H1 (cell line): Measurements from ENCODE around the gene SFRP2. TPM values are rescaled to one million over a fixed set of nuclear protein-coding genes. Genes with fewer than 3 reads are reported as not detected.

Experiments used
- CTCF ChIA-PET: fragments of 300-600 bp; sonication (Branson Sonifier 250); formaldehyde crosslinking; loops from one replicate; lab custom pipeline; 2021; ENCODE audit not compliant: partially characterized antibody; lab: Charles Lee
- POLR2A ChIA-PET: fragments of 300-600 bp; sonication (Branson Sonifier 250); formaldehyde crosslinking; loops from one replicate; lab custom pipeline; 2021; ENCODE audit warnings: inconsistent platforms; ENCODE audit not compliant: partially characterized antibody; lab: Charles Lee
- DNase-seq, 2 experiments: peaks; one replicate each; pipeline versions ENCODE4 v3.0.0 to v3.0.0-alpha.2; 2010 to 2022; ENCODE audit warnings: low spot score in 2 of 2, low read depth in 1 of 2, mixed read lengths in 1 of 2
- FAIRE-seq: peaks from 2 replicates; lab custom pipeline; 2011; peaks lifted over from hg19 to GRCh38; lab: Jason Lieb, UNC
- H2AFZ ChIP-seq: 2 replicates; pipeline ENCODE4 v1.8.1; 2012; ENCODE audit warnings: low read length, inconsistent platforms
- H2AK5ac ChIP-seq: 2 replicates; pipeline ENCODE4 v1.6.1; 2013; ENCODE audit warnings: low read depth, low read length
- H2BK120ac ChIP-seq: replicated peaks from 2 replicates; pipeline ENCODE3; 2013; ENCODE audit warnings: low read depth, low read length, inconsistent platforms
- H2BK12ac ChIP-seq: 2 replicates; pipeline ENCODE4 v1.6.1; 2013; ENCODE audit warnings: low read depth, low read length
- H2BK15ac ChIP-seq: 2 replicates; pipeline ENCODE4 v1.6.1; 2013; ENCODE audit warnings: low read length
- H2BK20ac ChIP-seq: 2 replicates; pipeline ENCODE4 v1.6.1; 2013; ENCODE audit warnings: low read length
- H2BK5ac ChIP-seq: 2 replicates; pipeline ENCODE4 v1.6.1; 2013; ENCODE audit warnings: low read depth, low read length
- H3K14ac ChIP-seq: 2 replicates; pipeline ENCODE4 v1.6.1; 2013; ENCODE audit warnings: inconsistent platforms; ENCODE audit not compliant: insufficient read length
- H3K18ac ChIP-seq: 2 replicates; pipeline ENCODE4 v1.6.1; 2013; ENCODE audit warnings: low read length; ENCODE audit errors: extremely low read depth
- H3K23ac ChIP-seq: 2 replicates; pipeline ENCODE4 v1.6.1; 2013; ENCODE audit warnings: inconsistent platforms; ENCODE audit not compliant: insufficient read length
- H3K23me2 ChIP-seq: 2 replicates; pipeline ENCODE4 v1.6.1; 2013; ENCODE audit warnings: low read depth, low read length
- H3K27ac ChIP-seq: 2 replicates; pipeline ENCODE4 v1.6.1; 2011; ENCODE audit warnings: low read depth, low read length, inconsistent platforms
- H3K27me3 ChIP-seq, 4 experiments: replicated peaks in 1 of 4; 1 replicate in 1 of 4; 2 replicates in 3 of 4; pipeline versions ENCODE4 v1.6.1 to v1.8.1; 2011 to 2013; ENCODE audit warnings: low read length in 3 of 4, mild to moderate bottlenecking in 3 of 4, inconsistent platforms in 2 of 4, mixed read lengths in 2 of 4, moderate library complexity in 1 of 4; ENCODE audit not compliant: control insufficient read depth in 3 of 4, insufficient read depth in 3 of 4; ENCODE audit errors: extremely low read depth in 1 of 4
- H3K36me3 ChIP-seq, 4 experiments: 2 replicates each; pipeline versions ENCODE4 v1.6.1 to v1.8.1; 2011 to 2013; ENCODE audit warnings: mild to moderate bottlenecking in 4 of 4, low read length in 3 of 4, moderate library complexity in 2 of 4, control low read depth in 1 of 4, inconsistent platforms in 1 of 4; ENCODE audit not compliant: insufficient read depth in 4 of 4, control insufficient read depth in 2 of 4
- H3K4ac ChIP-seq: replicated peaks from 2 replicates; pipeline ENCODE3; 2013; ENCODE audit warnings: low read length, low read depth, mixed read lengths, inconsistent platforms; ENCODE audit not compliant: insufficient read length
- H3K4me1 ChIP-seq, 4 experiments: replicated peaks in 1 of 4; 1 replicate in 1 of 4; 2 replicates in 3 of 4; pipeline versions ENCODE4 v1.6.1 to v1.8.1; 2011 to 2013; ENCODE audit warnings: low read length in 3 of 4, inconsistent platforms in 2 of 4, mixed read lengths in 1 of 4; ENCODE audit not compliant: insufficient read depth in 4 of 4, control insufficient read depth in 3 of 4
- H3K4me2 ChIP-seq, 2 experiments: 2 replicates each; pipeline versions ENCODE4 v1.6.1 to v1.8.1; 2011 to 2013; ENCODE audit warnings: low read depth in 2 of 2, low read length in 2 of 2, control low read depth in 1 of 2, inconsistent platforms in 1 of 2, mild to moderate bottlenecking in 1 of 2; ENCODE audit not compliant: insufficient read depth in 1 of 2
- H3K4me3 ChIP-seq, 4 experiments: fragments of 200-600, 300-600 bp in 1 of 4; sonication (generic), shearing (Covaris generic), sonication (Bioruptor Twin) in 1 of 4; 2 replicates each; pipeline versions ENCODE4 v1.5.1 to v1.8.1; 2011 to 2016; ENCODE audit warnings: low read length in 4 of 4, low read depth in 3 of 4, control low read depth in 2 of 4, inconsistent platforms in 2 of 4, mild to moderate bottlenecking in 2 of 4, mixed read lengths in 1 of 4, moderate library complexity in 1 of 4; ENCODE audit not compliant: insufficient read depth in 2 of 4; ENCODE audit errors: extremely low read depth in 1 of 4
- H3K56ac ChIP-seq: replicated peaks from 2 replicates; pipeline ENCODE3; 2013; ENCODE audit warnings: low read depth, mild to moderate bottlenecking, mixed read lengths, low read length, inconsistent platforms; ENCODE audit not compliant: insufficient read length
- H3K79me1 ChIP-seq: 2 replicates; pipeline ENCODE4 v1.6.1; 2013; ENCODE audit warnings: low read depth, low read length, control low read depth
- H3K79me2 ChIP-seq, 2 experiments: 2 replicates each; pipeline versions ENCODE4 v1.6.1 to v1.8.1; 2012 to 2013; ENCODE audit warnings: low read length in 2 of 2, mild to moderate bottlenecking in 2 of 2, inconsistent platforms in 1 of 2; ENCODE audit not compliant: insufficient read depth in 2 of 2, control insufficient read depth in 1 of 2
- H3K9ac ChIP-seq, 4 experiments: replicated peaks in 1 of 4; 1 replicate in 1 of 4; 2 replicates in 3 of 4; pipeline versions ENCODE4 v1.6.1 to v1.8.1; 2011 to 2013; ENCODE audit warnings: low read depth in 3 of 4, low read length in 3 of 4, control low read depth in 2 of 4, mild to moderate bottlenecking in 2 of 4, moderate library complexity in 2 of 4, inconsistent platforms in 1 of 4; ENCODE audit errors: extremely low read depth in 1 of 4
- H3K9me3 ChIP-seq, 2 experiments: 2 replicates each; pipeline versions ENCODE4 v1.6.1 to v1.8.1; 2012 to 2013; ENCODE audit warnings: mild to moderate bottlenecking in 2 of 2, moderate library complexity in 2 of 2, control low read depth in 1 of 2, inconsistent platforms in 1 of 2, low read depth in 1 of 2, low read length in 1 of 2, mixed read lengths in 1 of 2; ENCODE audit not compliant: insufficient read depth in 2 of 2
- H4K20me1 ChIP-seq, 2 experiments: replicated peaks in 1 of 2; 2 replicates each; pipeline versions ENCODE3 to v1.8.1; 2011 to 2013; ENCODE audit warnings: inconsistent platforms in 2 of 2, low read length in 2 of 2, mild to moderate bottlenecking in 1 of 2; ENCODE audit not compliant: insufficient read depth in 2 of 2, control insufficient read depth in 1 of 2
- H4K5ac ChIP-seq: 2 replicates; pipeline ENCODE4 v1.6.1; 2013; ENCODE audit warnings: low read length, low read depth, mixed read lengths, inconsistent platforms; ENCODE audit not compliant: insufficient read length
- H4K8ac ChIP-seq: 2 replicates; pipeline ENCODE4 v1.8.0; 2013; ENCODE audit warnings: mild to moderate bottlenecking, moderate library complexity, low read length, inconsistent platforms; ENCODE audit not compliant: insufficient read depth; ENCODE audit errors: extremely low read depth
- H4K91ac ChIP-seq: replicated peaks from 2 replicates; pipeline ENCODE3; 2013; ENCODE audit warnings: low read length, mixed read lengths, inconsistent platforms; ENCODE audit not compliant: insufficient read length
- BCL11A ChIP-seq, 2 experiments: IDR thresholded peaks; one replicate each; pipeline ENCODE4 v1.6.1; 2011; ENCODE audit warnings: low read depth in 2 of 2, low read length in 2 of 2, mild to moderate bottlenecking in 2 of 2
- CEBPB ChIP-seq: IDR thresholded peaks from 2 replicates; pipeline ENCODE4 v1.6.1; 2012; ENCODE audit warnings: low read depth, low read length
- GTF2F1 ChIP-seq: IDR thresholded peaks from 2 replicates; pipeline ENCODE4 v1.6.1; 2012; ENCODE audit warnings: low read depth, low read length, improper control_type of control experiment, borderline replicate concordance
- TEAD4 ChIP-seq: IDR thresholded peaks from 2 replicates; pipeline ENCODE4 v1.6.1; 2012; ENCODE audit warnings: low read depth, low read length, inconsistent platforms, mixed read lengths
- WGBS, 2 experiments: shearing (Covaris generic) in 1 of 2; methylation state at CpG; one replicate each; pipeline versions ENCODE4 v1.1.6 to v1.1.7; 2013 to 2015; ENCODE audit warnings: low lambda C conversion rate in 2 of 2, mixed read lengths in 2 of 2, inconsistent platforms in 1 of 2, low coverage in 1 of 2, missing lambda C conversion rate in 1 of 2; ENCODE audit not compliant: insufficient replicate concordance in 2 of 2, insufficient coverage in 1 of 2, insufficient read length in 1 of 2; ENCODE audit errors: extremely low coverage in 1 of 2, missing lambda C conversion rate in 1 of 2; 5-methylcytosine and 5-hydroxymethylcytosine counted together
- polyA plus RNA-seq, 7 experiments: library from polyadenylated mRNA; depleted of rRNA in 3 of 7; stranded (reverse) in 5 of 7; unstranded in 2 of 7; fragments of >200 nt in 5 of 7; fragments of 200-250 nt in 2 of 7; gene quantifications; 1 replicate in 5 of 7; 2 replicates in 1 of 7; 4 replicates in 1 of 7; pipeline versions ENCODE4 v1.2.1 to v1.2.3, GENCODE V29; 2011 to 2013; ENCODE audit warnings: missing spikeins in 2 of 7, mixed read lengths in 2 of 7
- total RNA-seq: library from RNA; stranded (reverse); fragmentation: NEBNext Ultra II Directional; extraction: Animal tissue kit (Norgen Biotek cat#: 25700); gene quantifications from 2 replicates; pipeline ENCODE4 v1.2.1, GENCODE V29; 2021

The SFRP2 gene
- total and polyA plus RNA-seq, 2 of the 8 experiments (the other 6 are each of a cell fraction or from before 2014, with no cell fraction given): 108 to 342 TPM

DNA sequence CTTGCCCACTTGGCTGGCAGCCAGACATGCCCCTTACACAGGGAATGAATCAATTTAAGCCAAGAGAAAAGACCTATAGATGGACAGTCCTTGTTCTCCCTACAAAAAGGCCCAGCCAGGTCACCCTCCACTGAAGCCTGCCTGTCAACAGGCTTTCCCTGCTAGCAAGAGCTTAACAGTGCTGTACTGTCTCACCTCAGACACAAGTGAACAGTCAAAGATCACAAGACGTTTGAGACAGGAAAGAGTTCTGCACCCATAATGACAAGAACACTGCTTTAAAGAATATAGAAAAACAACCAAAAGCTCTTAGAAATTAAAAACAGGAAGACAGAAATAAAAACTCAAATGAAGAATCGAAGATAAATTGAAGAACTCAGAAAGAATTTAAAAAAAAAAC is 33.7 kb downstream of the SFRP2 start:
- H2AFZ ChIP-seq: no peak overlapping the region
- no peak for FAIRE-seq
- CTCF ChIA-PET: interaction anchor here (0.8 kb wide), 1 partner anchor 74 kb away, joined by 4 read pairs; no protein-coding TSS in a partner anchor
- H3K79me2 ChIP-seq: peaks cover 0 to 3% of the 10 kb centered on the region in 2 experiments; a peak in 1 of 4 replicates
- no peak overlapping the region for H2BK5ac ChIP-seq
- no peak overlapping the region for H3K14ac ChIP-seq
- H4K20me1 ChIP-seq: peaks cover 0 to 9% of the 10 kb centered on the region in 2 experiments
- peaks cover 2% of the 10 kb centered on the region for H3K79me1 ChIP-seq
- TF ChIP-seq BCL11A (IDR thresholded peaks at IDR 0.05; ENCODE audit: low read depth in 2 of 2, low read length in 2 of 2) (no peak), CEBPB (no peak), TEAD4 (no peak), GTF2F1 (no peak)
- no peak overlapping the region for H3K56ac ChIP-seq
- no peak overlapping the region for H3K23ac ChIP-seq
- H3K36me3 ChIP-seq: no peaks in the 10 kb centered on the region
- H3K9ac ChIP-seq: no peak overlapping the region
- 0 out of 4 replicates have a peak, but pooled peaks cover 0 to 4% of the 10 kb centered on the region in 2 experiments for H3K9me3 ChIP-seq
- no peak overlapping the region for H4K5ac ChIP-seq
- no peak overlapping the region for H3K27ac ChIP-seq
- H2BK20ac ChIP-seq: no peak overlapping the region
- no peak overlapping the region for H2BK15ac ChIP-seq
- H2BK12ac ChIP-seq: no peak overlapping the region
- no peak overlapping the region for H4K8ac ChIP-seq
- H3K4me2 ChIP-seq: no peak overlapping the region
- no peak overlapping the region for H2AK5ac ChIP-seq
- H3K23me2 ChIP-seq: peaks cover 11% of the 10 kb centered on the region
- peaks cover 0 to 4% (median 0%) of the 10 kb centered on the region in 4 experiments; a peak in 5 of 7 replicates for H3K27me3 ChIP-seq
- POLR2A ChIA-PET: no interaction called here
- peaks cover 11 to 24% (median 14%) of the 10 kb centered on the region in 4 experiments; a peak in 6 of 7 replicates for H3K4me1 ChIP-seq
- DNase-seq: no peak
- no peak overlapping the region for H4K91ac ChIP-seq
- WGBS, 2 experiments: 82% methylated on average over 2 of the region's 2 CpGs; no CpG with 5 or more reads in 1 of the 2 experiments
- H2BK120ac ChIP-seq: no peak overlapping the region
- H3K18ac ChIP-seq: no peak overlapping the region
- H3K4ac ChIP-seq: no peak overlapping the region
- H3K4me3 ChIP-seq: no peak overlapping the region
